H9 (cell line): Measurements from ENCODE around the gene TMEM60. TPM values are rescaled to one million over a fixed set of nuclear protein-coding genes. Genes with fewer than 3 reads are reported as not detected.

ENCODE experiments used
- DNase-seq: peaks from one replicate; pipeline ENCODE4 v3.0.0-alpha.2; 2017
- H2AFZ ChIP-seq: one replicate; pipeline ENCODE4 v1.6.1; 2013; ENCODE audit warnings: mild to moderate bottlenecking, low read length, control low read depth, moderate library complexity
- H2AK5ac ChIP-seq: 2 replicates; pipeline ENCODE4 v1.6.1; 2013; ENCODE audit warnings: low read length, control low read depth, mixed read lengths; ENCODE audit not compliant: insufficient read length
- H2BK120ac ChIP-seq: one replicate; pipeline ENCODE4 v1.6.1; 2013; ENCODE audit warnings: low read depth, mild to moderate bottlenecking, low read length, control low read depth, inconsistent platforms; ENCODE audit not compliant: poor library complexity, severe bottlenecking
- H2BK12ac ChIP-seq: 2 replicates; pipeline ENCODE4 v1.6.1; 2013; ENCODE audit warnings: low read length, control low read depth, mixed read lengths, low read depth; ENCODE audit not compliant: insufficient read length
- H2BK15ac ChIP-seq: 2 replicates; pipeline ENCODE4 v1.6.1; 2013; ENCODE audit warnings: low read depth, low read length, control low read depth
- H2BK20ac ChIP-seq: one replicate; pipeline ENCODE4 v1.6.1; 2013; ENCODE audit warnings: low read depth, mild to moderate bottlenecking, low read length, control low read depth, inconsistent platforms; ENCODE audit not compliant: poor library complexity, severe bottlenecking
- H2BK5ac ChIP-seq: 2 replicates; pipeline ENCODE4 v1.6.1; 2013; ENCODE audit warnings: low read length, control low read depth, mixed read lengths; ENCODE audit not compliant: insufficient read length
- H3K14ac ChIP-seq: 2 replicates; pipeline ENCODE4 v1.6.1; 2013; ENCODE audit warnings: low read length, control low read depth; ENCODE audit not compliant: insufficient read depth
- H3K18ac ChIP-seq: 2 replicates; pipeline ENCODE4 v1.6.1; 2013; ENCODE audit warnings: low read depth, mild to moderate bottlenecking, mixed read lengths, low read length, control low read depth; ENCODE audit not compliant: insufficient read length
- H3K23ac ChIP-seq: 2 replicates; pipeline ENCODE4 v1.6.1; 2013; ENCODE audit warnings: low read length, control low read depth, mixed read lengths, low read depth; ENCODE audit not compliant: insufficient read length
- H3K23me2 ChIP-seq: 2 replicates; pipeline ENCODE4 v1.6.1; 2013; ENCODE audit warnings: low read depth, mild to moderate bottlenecking, mixed read lengths, low read length, control low read depth; ENCODE audit not compliant: insufficient read length, poor library complexity, severe bottlenecking
- H3K27ac ChIP-seq: 2 replicates; pipeline ENCODE4 v1.5.1; 2013; ENCODE audit warnings: low read length, control low read depth, mixed read lengths, low read depth; ENCODE audit not compliant: insufficient read length
- H3K27me3 ChIP-seq: 2 replicates; pipeline ENCODE4 v1.6.1; 2013; ENCODE audit warnings: low read length, control low read depth, inconsistent platforms; ENCODE audit not compliant: insufficient read depth
- H3K4ac ChIP-seq: 2 replicates; pipeline ENCODE4 v1.6.1; 2013; ENCODE audit warnings: low read depth, mild to moderate bottlenecking, control low read depth, inconsistent platforms, low read length, moderate library complexity
- H3K4me1 ChIP-seq: 2 replicates; pipeline ENCODE4 v1.6.1; 2013; ENCODE audit warnings: low read length, control low read depth, inconsistent platforms; ENCODE audit not compliant: insufficient read depth
- H3K4me2 ChIP-seq: 2 replicates; pipeline ENCODE4 v1.6.1; 2013; ENCODE audit warnings: low read length, control low read depth, mixed read lengths; ENCODE audit not compliant: insufficient read length, insufficient read depth
- H3K56ac ChIP-seq: 2 replicates; pipeline ENCODE4 v1.6.1; 2013; ENCODE audit warnings: low read depth, mild to moderate bottlenecking, mixed read lengths, low read length, control low read depth; ENCODE audit not compliant: insufficient read length
- H3K79me1 ChIP-seq: 2 replicates; pipeline ENCODE4 v1.6.1; 2013; ENCODE audit warnings: low read depth, mild to moderate bottlenecking, moderate library complexity, low read length, control low read depth, inconsistent platforms; ENCODE audit not compliant: insufficient read depth, poor library complexity, severe bottlenecking
- H3K79me2 ChIP-seq: 2 replicates; pipeline ENCODE4 v1.6.1; 2013; ENCODE audit warnings: low read length, control low read depth, inconsistent platforms; ENCODE audit not compliant: insufficient read depth
- H3K9ac ChIP-seq: 2 replicates; pipeline ENCODE4 v1.6.1; 2013; ENCODE audit warnings: low read length, control low read depth, mixed read lengths; ENCODE audit not compliant: insufficient read length; ENCODE audit errors: extremely low read depth
- H3K9me3 ChIP-seq: one replicate; pipeline ENCODE4 v1.6.1; 2013; ENCODE audit warnings: low read depth, low read length, inconsistent platforms; ENCODE audit not compliant: control insufficient read depth
- H3T11ph ChIP-seq: one replicate; pipeline ENCODE4 v1.6.1; 2013; ENCODE audit warnings: mild to moderate bottlenecking, low read length, control low read depth, inconsistent platforms
- H4K20me1 ChIP-seq: one replicate; pipeline ENCODE4 v1.6.1; 2013; ENCODE audit not compliant: control insufficient read depth, insufficient read length, insufficient read depth
- H4K5ac ChIP-seq: 2 replicates; pipeline ENCODE4 v1.6.1; 2013; ENCODE audit warnings: low read depth, mild to moderate bottlenecking, mixed read lengths, low read length, control low read depth; ENCODE audit not compliant: insufficient read length
- H4K8ac ChIP-seq: replicated peaks from 2 replicates; pipeline ENCODE4 v1.6.1; 2013; ENCODE audit warnings: low read length, control low read depth, mixed read lengths, low read depth; ENCODE audit not compliant: insufficient read length
- H4K91ac ChIP-seq: 2 replicates; pipeline ENCODE4 v1.6.1; 2013; ENCODE audit warnings: low read depth, mild to moderate bottlenecking, moderate library complexity, mixed read lengths, low read length, control low read depth; ENCODE audit not compliant: insufficient read length
- H3K27ac Mint-ChIP-seq, 3 experiments: 2 replicates in 2 of 3; 3 replicates in 1 of 3; pipeline ENCODE4 v1.8.0; 2020 to 2021; ENCODE audit warnings: mixed read lengths in 3 of 3, mild to moderate bottlenecking in 1 of 3, moderate library complexity in 1 of 3
- H3K27me3 Mint-ChIP-seq: 2 replicates; pipeline ENCODE4 v1.8.0; 2021; ENCODE audit warnings: low read depth, mild to moderate bottlenecking, moderate library complexity, mixed read lengths
- H3K36me3 Mint-ChIP-seq, 3 experiments: 2 replicates in 2 of 3; 3 replicates in 1 of 3; pipeline ENCODE4 v1.8.0; 2020 to 2021; ENCODE audit warnings: low read depth in 3 of 3, mixed read lengths in 3 of 3; ENCODE audit not compliant: insufficient read depth in 1 of 3
- H3K4me1 Mint-ChIP-seq, 2 experiments: 2 replicates each; pipeline ENCODE4 v1.8.0; 2020; ENCODE audit warnings: mixed read lengths in 2 of 2
- H3K4me3 Mint-ChIP-seq, 2 experiments: 2 replicates in 1 of 2; 3 replicates in 1 of 2; pipeline ENCODE4 v1.8.0; 2020 to 2021; ENCODE audit warnings: mild to moderate bottlenecking in 2 of 2, mixed read lengths in 2 of 2, moderate library complexity in 1 of 2
- H3K9me3 Mint-ChIP-seq, 2 experiments: 2 replicates in 1 of 2; 3 replicates in 1 of 2; pipeline ENCODE4 v1.8.0; 2020; ENCODE audit warnings: mild to moderate bottlenecking in 2 of 2, mixed read lengths in 2 of 2, moderate library complexity in 1 of 2
- CTCF ChIP-seq: fragments of 200-600 bp; sonication (generic); conservative IDR thresholded peaks from 3 replicates; pipeline ENCODE4 v1.8.0; 2021; ENCODE audit warnings: antibody characterized with exemption, mild to moderate bottlenecking
- total RNA-seq: library from RNA; stranded (reverse); gene quantifications from 2 replicates; pipeline ENCODE4 v1.2.1, GENCODE V29; 2021

Gene TMEM60
- total RNA-seq, 1 experiment from 2014 or later: 14.3 TPM

- Histone ChIP-seq H3K9ac (no peak overlapping the region), H4K91ac (no peak overlapping the region), H2BK5ac (no peak overlapping the region), H2AFZ (no peak overlapping the region), H3K27me3 (no peaks in the 10 kb centered on the region), H2BK15ac (no peak overlapping the region), H2BK120ac (no peak overlapping the region), H3K9me3 (no peaks in the 10 kb centered on the region), H3K23me2 (no peaks in the 10 kb centered on the region), H4K20me1 (no peaks in the 10 kb centered on the region), H3K56ac (no peak overlapping the region), H3K23ac (no peak overlapping the region), H3K14ac (no peak overlapping the region), H2BK12ac (no peak overlapping the region), H3K27ac (no peak overlapping the region), H3K18ac (no peak overlapping the region), H2BK20ac (no peak overlapping the region), H3K4me1 (no peaks in the 10 kb centered on the region), H4K8ac (no peak overlapping the region), H3K79me1 (no peaks in the 10 kb centered on the region), H3T11ph (no peak overlapping the region), H2AK5ac (no peak overlapping the region), H3K4ac (no peak overlapping the region), H3K79me2 (peaks cover 4% of the 10 kb centered on the region; the same call in 1 of the 2 replicates), H3K4me2 (no peak overlapping the region), H4K5ac (no peak overlapping the region)
- Mint-ChIP-seq H3K4me3 (no peak overlapping the region), H3K27ac (no peak overlapping the region), H3K36me3 (peaks cover 33 to 53% (median 40%) of the 10 kb centered on the region in 3 experiments), H3K27me3 (peaks cover 1% of the 10 kb centered on the region; the same call in 1 of the 2 replicates), H3K4me1 (peaks cover 5% of the 10 kb centered on the region in 2 experiments; a peak in 3 of 4 replicates), H3K9me3 (peaks cover 34 to 48% of the 10 kb centered on the region in 2 experiments)
- no peak for TF ChIP-seq CTCF
- DNase-seq: no peak
Measured at GRCh38 chr7:77819021-77819420, 20.8 kb upstream of the TMEM60 start.
